Testis (tissue), 2 donors: ENCODE measurements around the gene COMP.

Experiments used
- POLR2A ChIP-seq: fragments of 450-650 bp; IDR thresholded peaks from one replicate; pipeline ENCODE4 v1.6.1; 2017; ENCODE audit warnings: antibody characterized with exemption, mild to moderate bottlenecking, moderate library complexity
- TF ChIP-seq, protein P1 (sequence below), 3 experiments: fragments of 450-650 bp in 2 of 3; fragments of 200-600 bp in 1 of 3; sonication (generic) in 1 of 3; IDR thresholded peaks; one replicate each; pipeline ENCODE4 v1.5.1; 2016 to 2019; ENCODE audit warnings: antibody characterized with exemption in 3 of 3, mild to moderate bottlenecking in 2 of 3, moderate library complexity in 1 of 3

DNA sequence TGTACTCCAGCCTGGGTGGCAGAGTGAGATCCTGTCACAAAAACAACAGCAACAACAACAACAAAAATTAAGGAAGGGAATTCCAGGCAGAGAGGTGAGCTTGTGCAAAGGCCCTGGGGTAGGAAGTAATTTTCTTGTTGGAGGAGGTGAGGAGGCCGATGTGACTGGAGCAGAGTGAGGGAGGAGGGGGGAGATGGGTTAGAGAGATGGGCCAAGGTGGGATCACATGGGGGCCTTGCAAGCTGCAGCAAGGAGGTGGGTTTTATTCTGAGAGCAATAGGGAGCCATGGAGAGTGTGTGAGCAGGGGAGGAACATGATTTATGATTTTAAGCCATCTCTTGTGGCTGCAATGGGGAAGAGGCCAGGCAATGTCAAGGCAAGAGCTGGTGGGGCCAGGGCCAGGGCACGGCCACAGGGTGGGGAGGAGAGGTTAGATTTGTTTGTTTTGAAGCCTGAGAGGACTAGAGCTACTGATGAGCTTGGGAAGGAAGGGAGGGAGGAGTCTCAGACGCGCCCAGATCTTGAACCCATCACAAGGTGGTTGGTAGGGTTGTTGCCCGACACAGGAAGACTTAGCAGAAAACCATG is 12.5 kb upstream of the COMP start:
- TF ChIP-seq POLR2A = no peak
- TF ChIP-seq, protein P1, sequence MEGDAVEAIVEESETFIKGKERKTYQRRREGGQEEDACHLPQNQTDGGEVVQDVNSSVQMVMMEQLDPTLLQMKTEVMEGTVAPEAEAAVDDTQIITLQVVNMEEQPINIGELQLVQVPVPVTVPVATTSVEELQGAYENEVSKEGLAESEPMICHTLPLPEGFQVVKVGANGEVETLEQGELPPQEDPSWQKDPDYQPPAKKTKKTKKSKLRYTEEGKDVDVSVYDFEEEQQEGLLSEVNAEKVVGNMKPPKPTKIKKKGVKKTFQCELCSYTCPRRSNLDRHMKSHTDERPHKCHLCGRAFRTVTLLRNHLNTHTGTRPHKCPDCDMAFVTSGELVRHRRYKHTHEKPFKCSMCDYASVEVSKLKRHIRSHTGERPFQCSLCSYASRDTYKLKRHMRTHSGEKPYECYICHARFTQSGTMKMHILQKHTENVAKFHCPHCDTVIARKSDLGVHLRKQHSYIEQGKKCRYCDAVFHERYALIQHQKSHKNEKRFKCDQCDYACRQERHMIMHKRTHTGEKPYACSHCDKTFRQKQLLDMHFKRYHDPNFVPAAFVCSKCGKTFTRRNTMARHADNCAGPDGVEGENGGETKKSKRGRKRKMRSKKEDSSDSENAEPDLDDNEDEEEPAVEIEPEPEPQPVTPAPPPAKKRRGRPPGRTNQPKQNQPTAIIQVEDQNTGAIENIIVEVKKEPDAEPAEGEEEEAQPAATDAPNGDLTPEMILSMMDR (IDR thresholded peaks at IDR 0.05) = no peak
